K562 (cell line): ENCODE results near the gene FTSJ3. TPM values are rescaled to one million over a fixed set of nuclear protein-coding genes. Genes with fewer than 3 reads are reported as not detected.

Experiments used
- MTF1 ChIP-seq: fragments of 250-450 bp; sonication (Bioruptor Pico); IDR thresholded peaks from 2 replicates; pipeline ENCODE4 v1.9.0; 2021; ENCODE audit warnings: moderate library complexity, mild to moderate bottlenecking, inconsistent platforms, borderline replicate concordance
- NCOR1 ChIP-seq: fragments of 450-650 bp; IDR thresholded peaks from 2 replicates; pipeline ENCODE4 v1.6.1; 2016; ENCODE audit warnings: mild to moderate bottlenecking, moderate library complexity
- PHTF2 ChIP-seq: fragments of 250-450 bp; sonication (Bioruptor Pico); IDR thresholded peaks from 2 replicates; pipeline ENCODE4 v1.5.0; 2021; ENCODE audit warnings: mild to moderate bottlenecking
- SMARCA4 ChIP-seq: fragments of 450-650 bp; IDR thresholded peaks from 2 replicates; pipeline ENCODE4 v1.6.1; 2016
- SMARCC2 ChIP-seq: fragments of 450-650 bp; IDR thresholded peaks from 2 replicates; pipeline ENCODE4 v1.6.1; 2017; ENCODE audit warnings: antibody characterized with exemption, moderate library complexity, mild to moderate bottlenecking, low read depth
- TCFL5 ChIP-seq: fragments of 250-450 bp; sonication (Bioruptor Pico); conservative IDR thresholded peaks from 2 replicates; pipeline ENCODE4 v1.6.1; 2021; ENCODE audit warnings: mild to moderate bottlenecking, moderate library complexity, matching md5 sums
- U2AF1 ChIP-seq: fragments of 200-400 bp; formaldehyde crosslinking; optimal IDR thresholded peaks from 2 replicates; pipeline ENCODE3; 2017; ENCODE audit warnings: mild to moderate bottlenecking, low read depth, low read length, moderate library complexity
- XRCC4 ChIP-seq: IDR thresholded peaks from one replicate; pipeline ENCODE4 v1.6.1; 2011; ENCODE audit not compliant: insufficient read depth, insufficient read length; ENCODE audit errors: extremely low read depth
- ZFP30 ChIP-seq: fragments of 250-450 bp; sonication (Bioruptor Pico); IDR thresholded peaks from 2 replicates; pipeline ENCODE4 v1.8.0; 2022; ENCODE audit warnings: moderate library complexity, mild to moderate bottlenecking, inconsistent platforms, borderline replicate concordance
- ZNF24 ChIP-seq: fragments of 450-650 bp; IDR thresholded peaks from 2 replicates; pipeline ENCODE4 v1.6.1; 2016
- ZNF431 ChIP-seq: sonication (generic); formaldehyde crosslinking; IDR thresholded peaks from 2 replicates; pipeline ENCODE4 v1.8.0; 2022; ENCODE audit warnings: mild to moderate bottlenecking, missing genetic modification reagents
- ZNF584 ChIP-seq: fragments of 200-800 bp; sonication (Bioruptor generic); IDR thresholded peaks from 2 replicates; pipeline ENCODE4 v1.6.1; 2016; ENCODE audit warnings: low read depth, mild to moderate bottlenecking, missing genetic modification characterization, missing compliant biosample characterization
- polyA plus RNA-seq, 8 experiments: library from polyadenylated mRNA; depleted of rRNA in 4 of 8; stranded (reverse) in 5 of 8; unstranded in 3 of 8; fragments of >200 nt; fragmentation: Nextera tagmentation in 2 of 8; fragmentation: Illumina TruSeq in 1 of 8; extraction: Ambion mirVana in 2 of 8; extraction: Trizol in 1 of 8; gene quantifications; 2 replicates each; pipeline versions ENCODE4 v1.2.1 to v1.2.3, GENCODE V29; 2011 to 2014; ENCODE audit warnings: inconsistent platforms in 1 of 8, missing spikeins in 1 of 8
- total RNA-seq, 7 experiments: library from RNA; depleted of rRNA in 6 of 7; stranded (reverse); fragments of >200 nt in 6 of 7; fragmentation: Illumina TruSeq in 2 of 7; extraction: Trizol in 2 of 7; gene quantifications; 2 replicates each; pipeline versions ENCODE4 v1.2.1 to v1.2.3, GENCODE V29; 2011 to 2021; ENCODE audit warnings: low replicate concordance in 1 of 7
- TF ChIP-seq, protein P1 (sequence below): fragments of 450-650 bp; formaldehyde crosslinking; IDR thresholded peaks from 2 replicates; pipeline ENCODE4 v1.4.0; 2022; ENCODE audit warnings: missing genetic modification characterization
- TF ChIP-seq, protein P2 (sequence below), 2 experiments: fragments of 450-650 bp in 1 of 2; sonication (generic) in 1 of 2; formaldehyde crosslinking in 1 of 2; IDR thresholded peaks in 1 of 2; conservative IDR thresholded peaks in 1 of 2; 2 replicates each; pipeline versions ENCODE4 v1.6.1 to v1.8.1; 2016 to 2023; ENCODE audit warnings: mild to moderate bottlenecking in 2 of 2, moderate library complexity in 2 of 2, inconsistent platforms in 1 of 2, missing genetic modification reagents in 1 of 2
- TF ChIP-seq, protein P3 (sequence below): fragments of 450-650 bp; IDR thresholded peaks from 2 replicates; pipeline ENCODE4 v1.6.1; 2016; ENCODE audit warnings: antibody characterized with exemption
- TF ChIP-seq, protein P4 (sequence below): sonication (generic); formaldehyde crosslinking; IDR thresholded peaks from 2 replicates; pipeline ENCODE4 v1.8.1; 2023; ENCODE audit warnings: missing genetic modification reagents, mild to moderate bottlenecking, borderline replicate concordance

The FTSJ3 gene
- total and polyA plus RNA-seq, 9 of the 15 experiments (the other 6 are each of a cell fraction or from before 2014, with no cell fraction given): 18.0 to 65.6 (median 52.4) TPM

DNA sequence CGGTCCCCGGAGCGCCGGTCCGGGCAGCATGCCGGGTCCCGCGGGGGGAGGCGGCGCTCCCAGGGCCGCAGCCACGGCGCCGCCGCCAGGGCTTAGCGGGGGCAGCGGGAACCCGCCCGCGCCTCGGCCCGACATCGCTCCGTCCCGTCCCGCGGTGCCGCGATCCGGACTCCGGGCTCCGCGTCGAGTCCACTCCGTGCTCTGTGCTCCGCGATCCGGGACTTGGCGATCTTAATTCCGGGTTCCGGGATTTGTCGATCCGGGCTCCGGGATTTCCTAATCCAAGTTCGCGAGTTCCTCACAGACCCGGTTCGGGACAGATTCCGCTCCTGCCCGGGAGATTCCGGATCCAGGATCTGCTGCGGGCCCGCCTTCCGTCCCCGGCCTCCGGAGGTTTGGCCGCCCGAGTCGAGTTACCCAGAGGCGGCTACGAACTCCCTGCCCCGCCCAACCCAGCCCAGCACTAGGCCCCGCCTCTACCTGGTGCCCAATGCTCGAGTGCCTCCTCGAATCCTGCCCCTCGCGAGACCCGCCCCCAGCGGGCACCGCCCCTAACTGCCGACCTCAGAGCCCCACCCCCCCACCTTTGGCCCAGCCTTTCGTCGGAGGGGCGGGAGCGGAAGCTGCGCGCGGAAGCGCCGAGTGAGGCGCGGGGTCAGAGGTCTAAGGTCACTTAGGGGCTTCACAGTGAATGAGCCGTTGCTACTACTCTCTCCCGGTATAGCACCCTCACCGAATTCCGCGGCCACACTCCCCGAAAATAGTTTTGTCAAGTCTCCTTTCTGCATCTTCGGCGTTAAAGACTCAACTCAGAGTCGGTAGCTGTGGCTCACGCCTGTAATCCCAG, 15.3 kb upstream of the FTSJ3 start, which contains the start of gene SMARCD2 (continued):
- TF ChIP-seq MTF1 (CRISPR knock-in tag): 0 out of 2 replicates have a peak, but pooled peaks have one; percentile 16
- no peak for TF ChIP-seq PHTF2 (CRISPR knock-in tag)
- peak; percentile 75 for TF ChIP-seq ZNF24
- TF ChIP-seq XRCC4: no peak
- peak; percentile 70; the same call in 1 of the 2 replicates for TF ChIP-seq ZNF584 (CRISPR knock-in tag)
- TF ChIP-seq SMARCC2: no peak; the same call in 1 of the 2 replicates
- TF ChIP-seq SMARCA4: peak; percentile 23; the same call in 1 of the 2 replicates
- 0 out of 2 replicates have a peak, but pooled peaks have one; percentile 58 for TF ChIP-seq ZNF431 (CRISPR knock-in tag)
- TF ChIP-seq TCFL5 (CRISPR knock-in tag): no peak
- TF ChIP-seq ZFP30: no peak
- TF ChIP-seq, protein P1, sequence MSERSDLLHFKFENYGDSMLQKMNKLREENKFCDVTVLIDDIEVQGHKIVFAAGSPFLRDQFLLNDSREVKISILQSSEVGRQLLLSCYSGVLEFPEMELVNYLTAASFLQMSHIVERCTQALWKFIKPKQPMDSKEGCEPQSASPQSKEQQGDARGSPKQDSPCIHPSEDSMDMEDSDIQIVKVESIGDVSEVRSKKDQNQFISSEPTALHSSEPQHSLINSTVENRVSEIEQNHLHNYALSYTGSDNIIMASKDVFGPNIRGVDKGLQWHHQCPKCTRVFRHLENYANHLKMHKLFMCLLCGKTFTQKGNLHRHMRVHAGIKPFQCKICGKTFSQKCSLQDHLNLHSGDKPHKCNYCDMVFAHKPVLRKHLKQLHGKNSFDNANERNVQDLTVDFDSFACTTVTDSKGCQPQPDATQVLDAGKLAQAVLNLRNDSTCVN (CRISPR knock-in tag): no peak
- TF ChIP-seq, protein P2, sequence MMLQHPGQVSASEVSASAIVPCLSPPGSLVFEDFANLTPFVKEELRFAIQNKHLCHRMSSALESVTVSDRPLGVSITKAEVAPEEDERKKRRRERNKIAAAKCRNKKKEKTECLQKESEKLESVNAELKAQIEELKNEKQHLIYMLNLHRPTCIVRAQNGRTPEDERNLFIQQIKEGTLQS (IDR thresholded peaks at IDR 0.05): no peak
- TF ChIP-seq, protein P2 (CRISPR knock-in tag; conservative IDR thresholded peaks at IDR 0.05): peak; percentile 74
- TF ChIP-seq, protein P3, sequence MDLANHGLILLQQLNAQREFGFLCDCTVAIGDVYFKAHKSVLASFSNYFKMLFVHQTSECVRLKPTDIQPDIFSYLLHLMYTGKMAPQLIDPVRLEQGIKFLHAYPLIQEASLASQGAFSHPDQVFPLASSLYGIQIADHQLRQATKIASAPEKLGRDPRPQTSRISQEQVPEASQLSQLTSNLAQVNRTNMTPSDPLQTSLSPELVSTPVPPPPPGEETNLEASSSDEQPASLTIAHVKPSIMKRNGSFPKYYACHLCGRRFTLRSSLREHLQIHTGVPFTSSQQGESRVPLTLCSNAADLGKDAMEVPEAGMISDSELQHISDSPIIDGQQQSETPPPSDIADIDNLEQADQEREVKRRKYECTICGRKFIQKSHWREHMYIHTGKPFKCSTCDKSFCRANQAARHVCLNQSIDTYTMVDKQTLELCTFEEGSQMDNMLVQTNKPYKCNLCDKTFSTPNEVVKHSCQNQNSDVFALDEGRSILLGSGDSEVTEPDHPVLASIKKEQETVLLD: peak; percentile 56; the same call in 1 of the 2 replicates
- peak; percentile 74 for TF ChIP-seq NCOR1
- TF ChIP-seq, protein P4, sequence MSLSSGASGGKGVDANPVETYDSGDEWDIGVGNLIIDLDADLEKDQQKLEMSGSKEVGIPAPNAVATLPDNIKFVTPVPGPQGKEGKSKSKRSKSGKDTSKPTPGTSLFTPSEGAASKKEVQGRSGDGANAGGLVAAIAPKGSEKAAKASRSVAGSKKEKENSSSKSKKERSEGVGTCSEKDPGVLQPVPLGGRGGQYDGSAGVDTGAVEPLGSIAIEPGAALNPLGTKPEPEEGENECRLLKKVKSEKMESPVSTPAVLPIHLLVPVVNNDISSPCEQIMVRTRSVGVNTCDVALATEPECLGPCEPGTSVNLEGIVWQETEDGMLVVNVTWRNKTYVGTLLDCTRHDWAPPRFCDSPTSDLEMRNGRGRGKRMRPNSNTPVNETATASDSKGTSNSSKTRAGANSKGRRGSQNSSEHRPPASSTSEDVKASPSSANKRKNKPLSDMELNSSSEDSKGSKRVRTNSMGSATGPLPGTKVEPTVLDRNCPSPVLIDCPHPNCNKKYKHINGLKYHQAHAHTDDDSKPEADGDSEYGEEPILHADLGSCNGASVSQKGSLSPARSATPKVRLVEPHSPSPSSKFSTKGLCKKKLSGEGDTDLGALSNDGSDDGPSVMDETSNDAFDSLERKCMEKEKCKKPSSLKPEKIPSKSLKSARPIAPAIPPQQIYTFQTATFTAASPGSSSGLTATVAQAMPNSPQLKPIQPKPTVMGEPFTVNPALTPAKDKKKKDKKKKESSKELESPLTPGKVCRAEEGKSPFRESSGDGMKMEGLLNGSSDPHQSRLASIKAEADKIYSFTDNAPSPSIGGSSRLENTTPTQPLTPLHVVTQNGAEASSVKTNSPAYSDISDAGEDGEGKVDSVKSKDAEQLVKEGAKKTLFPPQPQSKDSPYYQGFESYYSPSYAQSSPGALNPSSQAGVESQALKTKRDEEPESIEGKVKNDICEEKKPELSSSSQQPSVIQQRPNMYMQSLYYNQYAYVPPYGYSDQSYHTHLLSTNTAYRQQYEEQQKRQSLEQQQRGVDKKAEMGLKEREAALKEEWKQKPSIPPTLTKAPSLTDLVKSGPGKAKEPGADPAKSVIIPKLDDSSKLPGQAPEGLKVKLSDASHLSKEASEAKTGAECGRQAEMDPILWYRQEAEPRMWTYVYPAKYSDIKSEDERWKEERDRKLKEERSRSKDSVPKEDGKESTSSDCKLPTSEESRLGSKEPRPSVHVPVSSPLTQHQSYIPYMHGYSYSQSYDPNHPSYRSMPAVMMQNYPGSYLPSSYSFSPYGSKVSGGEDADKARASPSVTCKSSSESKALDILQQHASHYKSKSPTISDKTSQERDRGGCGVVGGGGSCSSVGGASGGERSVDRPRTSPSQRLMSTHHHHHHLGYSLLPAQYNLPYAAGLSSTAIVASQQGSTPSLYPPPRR (CRISPR knock-in tag): peak; percentile 88; the same call in 1 of the 2 replicates
- peak; percentile 39 for TF ChIP-seq U2AF1
